Measurements from ENCODE around the gene HOXC4. TPM values are rescaled to one million over a fixed set of nuclear protein-coding genes. Genes with fewer than 3 reads are reported as not detected.

Gene HOXC4
- total RNA-seq, 4 donors from 2014 or later = 0.84 to 1.3 (median 1.1) TPM

- no peak for TF ChIP-seq CTCF (IDR thresholded peaks at IDR 0.05)
- DNase-seq (ENCODE audit: low spot score) = no peak
- ATAC-seq (ENCODE audit: low FRiP score) = no peak
Measured at GRCh38 chr12:54007538-54008259, 45.9 kb upstream of the HOXC4 start.

GRCh38 chr12:54008260-54008552 is 45.4 kb upstream of the HOXC4 start:
- TF ChIP-seq CTCF (IDR thresholded peaks at IDR 0.05) = no peak
- DNase-seq (ENCODE audit: low spot score) = no peak
- no peak for ATAC-seq (ENCODE audit: low FRiP score)

- ATAC-seq (ENCODE audit: low FRiP score) (peak; percentile 42), DNase-seq (ENCODE audit: low spot score) (no peak)
- no peak for TF ChIP-seq CTCF (IDR thresholded peaks at IDR 0.05)
Measured at GRCh38 chr12:54009171-54010052, 44.2 kb upstream of the HOXC4 start.

DNA sequence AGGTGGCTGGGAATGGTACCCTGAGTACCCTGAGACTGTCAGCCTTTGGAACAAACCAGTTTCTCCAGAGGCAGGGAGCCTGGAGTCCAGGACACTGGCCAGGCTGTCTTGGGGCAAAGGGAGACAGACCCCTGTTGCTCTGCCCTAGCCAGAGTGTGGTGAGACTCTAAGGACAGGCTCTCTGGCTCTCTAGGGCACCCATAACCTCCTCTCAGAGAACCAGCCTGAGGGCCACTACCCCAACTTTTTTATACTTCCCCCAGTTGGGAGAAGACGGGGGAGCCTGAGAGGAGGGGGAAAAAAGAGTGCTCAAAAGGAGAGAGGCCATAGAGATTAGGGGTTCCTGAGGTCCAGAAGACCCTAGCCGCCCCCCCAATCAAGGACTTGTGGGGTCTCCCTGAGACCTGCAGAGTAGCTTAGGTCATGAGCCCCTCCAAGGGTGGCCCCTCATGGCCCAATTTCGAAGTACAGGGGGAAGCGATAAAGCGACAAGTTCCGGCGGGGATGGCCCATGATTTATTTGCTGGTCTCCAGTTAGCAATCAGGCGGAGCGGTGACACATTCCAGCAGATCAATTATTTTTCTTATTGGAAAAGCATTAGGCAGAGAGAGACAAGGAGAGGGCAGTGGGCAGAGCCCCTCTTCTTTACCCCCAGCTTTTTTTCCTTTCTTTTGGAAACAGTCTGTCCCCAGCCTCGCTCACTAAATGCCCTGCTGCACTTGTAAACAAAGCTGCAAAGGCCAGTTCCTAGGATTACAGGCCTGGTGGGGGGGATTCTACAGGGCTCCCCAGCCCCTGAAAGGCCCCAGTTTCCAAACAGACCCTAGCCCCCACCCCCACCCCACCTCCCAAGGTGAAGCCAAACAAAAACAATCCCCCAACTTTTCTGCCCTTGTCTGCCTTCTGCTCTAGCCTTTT is 43.3 kb upstream of the HOXC4 start:
- ATAC-seq (ENCODE audit: low FRiP score) = no peak

GRCh38 chr12:54010972-54011664 is 42.5 kb upstream of the HOXC4 start:
- ATAC-seq (ENCODE audit: low FRiP score) (no peak), DNase-seq (ENCODE audit: low spot score) (no peak)
- TF ChIP-seq CTCF (IDR thresholded peaks at IDR 0.05) = no peak

More for the DNA sequence above, 43.3 kb upstream of the HOXC4 start:
- no peak for DNase-seq (ENCODE audit: low spot score)
- TF ChIP-seq CTCF (IDR thresholded peaks at IDR 0.05) = no peak

All from omental fat pad (tissue), 4 donors.